ENCODE data around the gene IQCC.

IQCC gene

GRCh38 chr1:32255072-32256071, 49.9 kb downstream of the IQCC start:
- TF ChIP-seq CTCF (IDR thresholded peaks at IDR 0.05; ENCODE audit: low read depth, low read length, missing control alignments): no peak
- in situ Hi-C loops (cut with HindIII; ENCODE audit: low sequenced_read_pairs): no loop called here
- no peak overlapping the region for H3K4me3 ChIP-seq (ENCODE audit: low read depth, low read length)
- DNase-seq (ENCODE audit: low read depth): no peak

DNA sequence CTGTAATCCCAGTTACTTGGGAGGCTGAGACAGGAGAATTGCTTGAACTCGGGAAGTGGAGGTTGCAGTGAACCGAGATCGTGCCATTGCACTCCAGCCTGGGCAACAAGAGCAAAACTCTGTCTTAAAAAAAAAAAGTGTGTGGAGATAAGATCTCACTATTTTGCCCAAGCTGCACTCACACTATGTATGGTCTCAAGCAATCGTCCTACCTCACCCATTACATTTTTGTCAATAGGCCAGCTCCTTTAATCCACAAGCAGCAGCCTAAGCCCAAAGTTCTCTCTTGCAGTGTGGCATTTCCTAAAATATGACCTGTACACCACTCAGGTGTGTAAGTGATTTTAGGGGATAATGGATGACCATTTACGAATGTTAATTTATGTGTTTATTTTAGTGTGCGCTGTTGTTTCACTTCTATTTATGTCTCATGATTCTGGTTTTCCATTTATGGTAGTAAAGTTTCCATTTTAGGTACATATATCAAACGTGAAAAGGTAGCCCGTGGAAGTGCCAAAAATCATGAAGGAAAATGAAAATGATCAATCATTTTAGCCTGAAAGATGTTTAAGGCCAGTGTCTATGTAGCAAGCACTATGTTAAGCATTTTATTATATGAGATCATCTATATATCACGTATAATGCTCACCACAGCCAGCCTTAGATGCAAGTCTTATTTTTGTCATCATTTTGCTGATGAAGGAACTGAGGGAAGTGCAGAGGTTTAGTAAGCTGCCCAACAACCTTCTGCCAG, 51.2 kb downstream of the IQCC start:
- DNase-seq (ENCODE audit: low read depth): no peak
- TF ChIP-seq CTCF (IDR thresholded peaks at IDR 0.05; ENCODE audit: low read depth, low read length, missing control alignments): no peak
- in situ Hi-C loops (cut with HindIII; ENCODE audit: low sequenced_read_pairs): no loop called here
- H3K4me3 ChIP-seq (ENCODE audit: low read depth, low read length): no peak overlapping the region

DNA sequence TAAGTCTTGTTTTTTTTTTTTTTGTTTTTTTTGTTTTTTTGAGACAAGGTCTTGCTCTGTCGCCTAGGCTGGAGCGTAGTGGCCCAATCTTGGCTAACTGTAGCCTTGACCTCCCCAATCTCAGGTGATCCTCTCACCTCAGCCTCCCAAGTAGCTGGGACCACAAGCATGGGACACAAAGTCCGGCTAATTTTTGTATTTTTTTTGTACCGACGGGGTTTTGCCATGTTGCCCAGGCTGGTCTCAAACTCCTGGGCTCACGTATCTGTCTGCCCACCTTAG, 51.7 kb downstream of the IQCC start:
- TF ChIP-seq CTCF (IDR thresholded peaks at IDR 0.05; ENCODE audit: low read depth, low read length, missing control alignments): no peak
- H3K4me3 ChIP-seq (ENCODE audit: low read depth, low read length): no peak overlapping the region
- DNase-seq (ENCODE audit: low read depth): no peak
- in situ Hi-C loops (cut with HindIII; ENCODE audit: low sequenced_read_pairs): no loop called here
